ENCODE data around the gene FAM83C. TPM values are rescaled to one million over a fixed set of nuclear protein-coding genes. Genes with fewer than 3 reads are reported as not detected.

Gene FAM83C
- polyA plus RNA-seq, 1 of the 3 experiments (the other 2 are of a cell fraction) = not detected

DNA sequence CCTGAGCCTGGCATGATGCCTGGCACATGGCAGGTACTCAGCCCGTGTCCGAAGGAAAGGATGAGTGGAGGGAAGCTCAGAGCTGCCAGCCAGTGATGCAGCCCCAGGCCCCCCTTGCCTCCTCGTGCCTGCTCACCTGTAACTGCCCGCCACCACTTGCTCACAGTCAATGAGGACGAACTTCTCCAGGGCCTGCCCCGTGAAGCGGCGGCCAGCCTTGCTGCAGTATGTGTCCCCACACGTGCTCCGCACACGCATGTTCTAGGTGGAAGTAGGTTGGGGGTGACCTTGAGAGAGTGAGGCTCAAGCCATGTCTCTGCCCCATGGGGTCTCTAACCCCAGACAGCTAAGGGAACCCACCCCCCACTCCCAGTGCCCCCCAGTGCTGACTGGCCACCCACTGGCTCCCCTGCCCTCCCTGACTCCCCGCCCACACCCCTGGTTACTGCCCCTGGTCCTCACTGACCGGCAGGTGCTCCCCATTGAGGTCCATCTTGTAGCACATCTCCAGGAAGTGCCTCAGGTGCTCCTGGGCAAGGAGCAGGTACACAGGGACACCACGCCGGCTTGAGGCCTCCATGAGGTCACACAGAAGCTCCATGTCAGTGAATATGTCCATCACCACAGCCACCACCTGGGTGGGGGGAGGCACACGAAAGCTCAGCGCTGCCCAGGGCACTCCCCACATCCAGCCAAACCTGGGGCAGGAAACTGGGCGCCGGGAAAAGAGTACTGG lies 3.7 kb downstream of the FAM83C start (continued):
- TF ChIP-seq, protein P1, sequence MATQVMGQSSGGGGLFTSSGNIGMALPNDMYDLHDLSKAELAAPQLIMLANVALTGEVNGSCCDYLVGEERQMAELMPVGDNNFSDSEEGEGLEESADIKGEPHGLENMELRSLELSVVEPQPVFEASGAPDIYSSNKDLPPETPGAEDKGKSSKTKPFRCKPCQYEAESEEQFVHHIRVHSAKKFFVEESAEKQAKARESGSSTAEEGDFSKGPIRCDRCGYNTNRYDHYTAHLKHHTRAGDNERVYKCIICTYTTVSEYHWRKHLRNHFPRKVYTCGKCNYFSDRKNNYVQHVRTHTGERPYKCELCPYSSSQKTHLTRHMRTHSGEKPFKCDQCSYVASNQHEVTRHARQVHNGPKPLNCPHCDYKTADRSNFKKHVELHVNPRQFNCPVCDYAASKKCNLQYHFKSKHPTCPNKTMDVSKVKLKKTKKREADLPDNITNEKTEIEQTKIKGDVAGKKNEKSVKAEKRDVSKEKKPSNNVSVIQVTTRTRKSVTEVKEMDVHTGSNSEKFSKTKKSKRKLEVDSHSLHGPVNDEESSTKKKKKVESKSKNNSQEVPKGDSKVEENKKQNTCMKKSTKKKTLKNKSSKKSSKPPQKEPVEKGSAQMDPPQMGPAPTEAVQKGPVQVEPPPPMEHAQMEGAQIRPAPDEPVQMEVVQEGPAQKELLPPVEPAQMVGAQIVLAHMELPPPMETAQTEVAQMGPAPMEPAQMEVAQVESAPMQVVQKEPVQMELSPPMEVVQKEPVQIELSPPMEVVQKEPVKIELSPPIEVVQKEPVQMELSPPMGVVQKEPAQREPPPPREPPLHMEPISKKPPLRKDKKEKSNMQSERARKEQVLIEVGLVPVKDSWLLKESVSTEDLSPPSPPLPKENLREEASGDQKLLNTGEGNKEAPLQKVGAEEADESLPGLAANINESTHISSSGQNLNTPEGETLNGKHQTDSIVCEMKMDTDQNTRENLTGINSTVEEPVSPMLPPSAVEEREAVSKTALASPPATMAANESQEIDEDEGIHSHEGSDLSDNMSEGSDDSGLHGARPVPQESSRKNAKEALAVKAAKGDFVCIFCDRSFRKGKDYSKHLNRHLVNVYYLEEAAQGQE (IDR thresholded peaks at IDR 0.05; ENCODE audit: low read depth, low read length) = no peak
- TF ChIP-seq, protein P2, sequence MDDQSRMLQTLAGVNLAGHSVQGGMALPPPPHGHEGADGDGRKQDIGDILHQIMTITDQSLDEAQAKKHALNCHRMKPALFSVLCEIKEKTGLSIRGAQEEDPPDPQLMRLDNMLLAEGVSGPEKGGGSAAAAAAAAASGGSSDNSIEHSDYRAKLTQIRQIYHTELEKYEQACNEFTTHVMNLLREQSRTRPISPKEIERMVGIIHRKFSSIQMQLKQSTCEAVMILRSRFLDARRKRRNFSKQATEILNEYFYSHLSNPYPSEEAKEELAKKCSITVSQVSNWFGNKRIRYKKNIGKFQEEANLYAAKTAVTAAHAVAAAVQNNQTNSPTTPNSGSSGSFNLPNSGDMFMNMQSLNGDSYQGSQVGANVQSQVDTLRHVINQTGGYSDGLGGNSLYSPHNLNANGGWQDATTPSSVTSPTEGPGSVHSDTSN (IDR thresholded peaks at IDR 0.05) = no peak
- no peak for TF ChIP-seq TCF12 (IDR thresholded peaks at IDR 0.05)
- no peak for TF ChIP-seq RFX5 (IDR thresholded peaks at IDR 0.05; ENCODE audit: low read length)
- no peak for TF ChIP-seq NRF1 (IDR thresholded peaks at IDR 0.05; ENCODE audit: low read depth, low read length)
- no peak for TF ChIP-seq EZH2phosphoT487 (IDR thresholded peaks at IDR 0.05; ENCODE audit: borderline replicate concordance, low read depth)

DNA sequence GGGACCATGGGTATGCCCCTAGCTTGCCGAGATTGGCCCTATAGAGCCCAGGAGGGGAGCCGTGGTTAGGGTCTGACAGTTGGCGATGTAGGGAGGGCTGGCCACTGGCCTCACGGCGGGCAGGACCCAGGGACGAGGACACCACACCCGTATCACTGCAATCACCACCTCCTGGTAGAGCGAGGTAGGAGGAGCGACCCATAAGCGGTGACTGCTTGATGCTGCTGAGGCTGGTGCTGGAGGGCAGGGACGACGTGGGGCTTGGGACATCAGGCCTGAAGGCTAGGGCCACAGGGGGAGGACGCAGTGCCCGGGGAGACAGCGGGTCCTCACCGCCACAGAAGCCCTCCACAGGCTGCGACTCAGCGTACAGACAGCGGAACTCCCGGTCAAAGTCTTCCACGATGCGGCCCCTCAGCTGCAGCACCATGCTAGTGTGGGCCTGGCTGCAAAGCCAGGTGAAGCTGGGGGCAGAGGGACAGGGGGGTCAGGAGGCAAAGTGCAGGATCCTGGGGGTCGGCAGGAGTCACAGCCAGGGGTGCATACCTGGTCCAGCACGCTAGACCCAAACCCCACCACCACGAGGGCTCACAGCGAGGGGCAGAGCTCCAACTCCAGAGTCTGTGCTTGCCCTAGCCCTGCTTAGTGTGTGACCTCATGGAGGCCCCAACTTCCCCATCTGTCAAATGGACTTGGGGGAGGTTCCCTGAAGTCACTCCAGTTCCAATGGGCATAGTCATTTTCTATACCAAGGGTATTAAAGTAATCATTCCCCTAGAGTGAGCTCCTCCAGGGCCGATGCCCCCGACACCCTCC lies 4.5 kb downstream of the FAM83C start:
- Histone ChIP-seq H3K27me3 (ENCODE audit: insufficient read depth) (no peaks in the 10 kb centered on the region), H4K20me1 (ENCODE audit: insufficient read depth) (no peaks in the 10 kb centered on the region), H3K4me2 (no peak overlapping the region), H3K27ac (ENCODE audit: low read depth in 2 of 2, low read length in 1 of 2) (no peak overlapping the region), H3K9me3 (no peaks in the 10 kb centered on the region), H3K36me3 (replicated peaks in 1 of 2; ENCODE audit: control insufficient read depth in 1 of 2, insufficient read depth in 2 of 2, low read length in 1 of 2) (no peaks in the 10 kb centered on the region), H3K4me1 (ENCODE audit: control insufficient read depth in 1 of 2, insufficient read depth in 2 of 2, low read depth in 1 of 2, low read length in 1 of 2) (peaks cover 0 to 26% of the 10 kb centered on the region in 2 experiments; a peak in 3 of 4 replicates), H2AFZ (ENCODE audit: low read depth) (no peak overlapping the region), H3F3A (replicated peaks; ENCODE audit: insufficient read depth) (no peaks in the 10 kb centered on the region), H3K9ac (no peak overlapping the region), H3K9me2 (no peaks in the 10 kb centered on the region), H3K79me2 (ENCODE audit: insufficient read depth) (peaks cover 18% of the 10 kb centered on the region), H3K4me3 (ENCODE audit: low read depth in 2 of 2, low read length in 1 of 2) (no peak overlapping the region)
- TF ChIP-seq, protein P3, sequence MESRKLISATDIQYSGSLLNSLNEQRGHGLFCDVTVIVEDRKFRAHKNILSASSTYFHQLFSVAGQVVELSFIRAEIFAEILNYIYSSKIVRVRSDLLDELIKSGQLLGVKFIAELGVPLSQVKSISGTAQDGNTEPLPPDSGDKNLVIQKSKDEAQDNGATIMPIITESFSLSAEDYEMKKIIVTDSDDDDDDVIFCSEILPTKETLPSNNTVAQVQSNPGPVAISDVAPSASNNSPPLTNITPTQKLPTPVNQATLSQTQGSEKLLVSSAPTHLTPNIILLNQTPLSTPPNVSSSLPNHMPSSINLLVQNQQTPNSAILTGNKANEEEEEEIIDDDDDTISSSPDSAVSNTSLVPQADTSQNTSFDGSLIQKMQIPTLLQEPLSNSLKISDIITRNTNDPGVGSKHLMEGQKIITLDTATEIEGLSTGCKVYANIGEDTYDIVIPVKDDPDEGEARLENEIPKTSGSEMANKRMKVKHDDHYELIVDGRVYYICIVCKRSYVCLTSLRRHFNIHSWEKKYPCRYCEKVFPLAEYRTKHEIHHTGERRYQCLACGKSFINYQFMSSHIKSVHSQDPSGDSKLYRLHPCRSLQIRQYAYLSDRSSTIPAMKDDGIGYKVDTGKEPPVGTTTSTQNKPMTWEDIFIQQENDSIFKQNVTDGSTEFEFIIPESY (IDR thresholded peaks at IDR 0.05; ENCODE audit: borderline replicate concordance, low read depth) = no peak
- no peak for TF ChIP-seq CHD2 (IDR thresholded peaks at IDR 0.05; ENCODE audit: low read length, partially characterized antibody)
- CTCF ChIA-PET = interaction anchor here (1.1 to 1.2 kb wide), 2 partner anchors 143 to 191 kb away, joined by 3 read pairs; no protein-coding TSS in a partner anchor
- DNase-seq = no peak
- 89% methylated on average over 7 of the region's 28 CpGs for WGBS (ENCODE audit: low lambda C conversion rate)
- POLR2A ChIA-PET = no interaction called here

All from SK-N-SH (cell line).